ENCODE data around the gene LUC7L.

The LUC7L gene

DNA sequence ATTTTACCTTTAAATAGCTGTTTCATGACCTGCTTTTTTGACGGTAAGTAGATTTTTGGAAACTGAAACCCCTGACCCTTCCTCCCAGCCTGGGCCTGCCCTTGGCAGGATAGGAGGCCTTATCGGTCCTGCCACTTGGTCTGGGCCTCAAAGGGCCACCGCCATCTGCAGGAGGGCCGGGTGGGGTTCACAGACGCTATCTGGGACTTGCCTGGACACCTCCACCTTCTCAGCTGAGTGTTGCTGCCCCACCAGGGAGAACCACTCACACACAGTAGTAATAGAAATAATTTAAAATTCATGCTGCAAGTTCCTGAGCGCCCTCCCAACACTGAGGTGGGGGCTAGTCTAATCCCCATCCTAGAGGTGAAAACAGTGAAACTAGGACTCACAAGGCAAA lies 86.2 kb downstream of the LUC7L start:
- no peak for DNase-seq (ENCODE audit: low read depth in 2 of 2)

GRCh38 chr16:142405-142967 lies 86.8 kb downstream of the LUC7L start:
- no peak for DNase-seq (ENCODE audit: low read depth in 2 of 2)

- no peak for DNase-seq (ENCODE audit: low read depth in 2 of 2)
Measured at GRCh38 chr16:140175-140857, 88.9 kb downstream of the LUC7L start.

Measured in fibroblast of skin of left quadriceps (primary cell).